Peyer's patch (tissue), 4 donors: ENCODE data around the gene NCLN.

Experiments used
- CTCF ChIP-seq, 6 experiments: fragments of 450-650 bp in 4 of 6; fragments of 200-600 bp in 2 of 6; sonication (generic) in 1 of 6; IDR thresholded peaks; one replicate each; pipeline ENCODE4 v1.5.1; 2017 to 2019; ENCODE audit warnings: antibody characterized with exemption in 6 of 6, mild to moderate bottlenecking in 3 of 6, moderate library complexity in 1 of 6
- POLR2A ChIP-seq, 2 donors: fragments of 450-650 bp; IDR thresholded peaks; one replicate each; pipeline ENCODE4 v1.5.1; 2017; ENCODE audit warnings: antibody characterized with exemption in 2 of 2, mild to moderate bottlenecking in 2 of 2, moderate library complexity in 2 of 2

DNA sequence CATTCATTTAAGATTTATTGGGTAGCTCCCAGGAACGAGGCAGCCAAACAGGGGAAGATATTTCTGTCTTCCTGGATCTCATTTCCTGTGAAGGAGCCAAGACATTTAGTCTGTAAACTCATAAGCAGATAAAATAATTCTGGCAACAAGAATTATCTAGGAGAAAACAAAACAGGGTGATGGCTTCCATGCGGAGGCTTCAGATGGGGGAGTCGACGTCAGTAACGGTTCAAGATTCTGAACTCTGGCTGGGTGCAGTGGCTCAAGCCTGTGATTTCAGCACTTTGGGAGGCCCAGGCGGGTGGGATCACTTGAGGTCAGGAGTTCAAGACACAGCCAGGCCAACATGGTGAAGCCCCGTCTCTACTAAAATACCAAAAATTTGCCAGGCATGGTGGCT lies 48.6 kb upstream of the NCLN start:
- TF ChIP-seq CTCF (IDR thresholded peaks at IDR 0.05): no peak
- TF ChIP-seq POLR2A (IDR thresholded peaks at IDR 0.05): no peak
